Stomach (tissue), 4 donors: ENCODE results near the gene FLVCR2.

ENCODE experiments used
- EP300 ChIP-seq: sonication (generic); formaldehyde crosslinking; IDR thresholded peaks from one replicate; pipeline ENCODE4 v1.6.1; 2017; ENCODE audit warnings: antibody characterized with exemption
- POLR2AphosphoS5 ChIP-seq, 3 donors: sonication (generic); formaldehyde crosslinking; IDR thresholded peaks; one replicate each; pipeline ENCODE4 v1.6.1; 2016; ENCODE audit warnings: antibody characterized with exemption in 3 of 3
- TF ChIP-seq, protein P1 (sequence below), 7 experiments: fragments of 450-650 bp in 4 of 7; fragments of 200-600 bp in 3 of 7; sonication (generic) in 3 of 7; IDR thresholded peaks; one replicate each; pipeline ENCODE4 v1.5.1; 2016 to 2019; ENCODE audit warnings: antibody characterized with exemption in 7 of 7, control low read depth in 2 of 7, mild to moderate bottlenecking in 1 of 7

DNA sequence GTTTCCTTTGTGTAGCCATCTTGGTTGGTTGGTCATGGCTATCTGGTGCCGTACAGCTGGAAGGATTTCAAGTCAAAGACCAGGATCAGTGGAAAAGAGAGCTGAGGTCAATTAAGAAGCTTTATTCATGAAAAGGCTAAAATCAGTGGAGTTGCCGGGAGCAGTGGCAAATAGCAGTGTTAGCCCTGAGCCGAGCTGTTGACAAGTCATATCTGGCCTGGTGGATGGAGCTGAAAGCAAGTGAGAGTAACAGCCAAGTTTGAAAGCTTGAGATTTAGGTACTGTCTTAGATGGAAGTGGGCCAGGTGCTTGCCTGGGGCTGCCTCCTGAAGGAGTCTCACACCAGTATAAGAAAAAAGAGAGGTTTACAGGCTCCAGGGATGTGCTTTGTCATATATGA lies 47.2 kb upstream of the FLVCR2 start:
- TF ChIP-seq, protein P1, sequence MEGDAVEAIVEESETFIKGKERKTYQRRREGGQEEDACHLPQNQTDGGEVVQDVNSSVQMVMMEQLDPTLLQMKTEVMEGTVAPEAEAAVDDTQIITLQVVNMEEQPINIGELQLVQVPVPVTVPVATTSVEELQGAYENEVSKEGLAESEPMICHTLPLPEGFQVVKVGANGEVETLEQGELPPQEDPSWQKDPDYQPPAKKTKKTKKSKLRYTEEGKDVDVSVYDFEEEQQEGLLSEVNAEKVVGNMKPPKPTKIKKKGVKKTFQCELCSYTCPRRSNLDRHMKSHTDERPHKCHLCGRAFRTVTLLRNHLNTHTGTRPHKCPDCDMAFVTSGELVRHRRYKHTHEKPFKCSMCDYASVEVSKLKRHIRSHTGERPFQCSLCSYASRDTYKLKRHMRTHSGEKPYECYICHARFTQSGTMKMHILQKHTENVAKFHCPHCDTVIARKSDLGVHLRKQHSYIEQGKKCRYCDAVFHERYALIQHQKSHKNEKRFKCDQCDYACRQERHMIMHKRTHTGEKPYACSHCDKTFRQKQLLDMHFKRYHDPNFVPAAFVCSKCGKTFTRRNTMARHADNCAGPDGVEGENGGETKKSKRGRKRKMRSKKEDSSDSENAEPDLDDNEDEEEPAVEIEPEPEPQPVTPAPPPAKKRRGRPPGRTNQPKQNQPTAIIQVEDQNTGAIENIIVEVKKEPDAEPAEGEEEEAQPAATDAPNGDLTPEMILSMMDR (IDR thresholded peaks at IDR 0.05), result no peak
- TF ChIP-seq EP300 (no peak), POLR2AphosphoS5 (IDR thresholded peaks at IDR 0.05) (no peak)
